ENCODE measurements around the gene IWS1. TPM values are rescaled to one million over a fixed set of nuclear protein-coding genes. Genes with fewer than 3 reads are reported as not detected.

The IWS1 gene
- polyA plus RNA-seq, 2 of the 4 experiments (the other 2 are of a cell fraction): 56.6 to 69.1 TPM

DNA sequence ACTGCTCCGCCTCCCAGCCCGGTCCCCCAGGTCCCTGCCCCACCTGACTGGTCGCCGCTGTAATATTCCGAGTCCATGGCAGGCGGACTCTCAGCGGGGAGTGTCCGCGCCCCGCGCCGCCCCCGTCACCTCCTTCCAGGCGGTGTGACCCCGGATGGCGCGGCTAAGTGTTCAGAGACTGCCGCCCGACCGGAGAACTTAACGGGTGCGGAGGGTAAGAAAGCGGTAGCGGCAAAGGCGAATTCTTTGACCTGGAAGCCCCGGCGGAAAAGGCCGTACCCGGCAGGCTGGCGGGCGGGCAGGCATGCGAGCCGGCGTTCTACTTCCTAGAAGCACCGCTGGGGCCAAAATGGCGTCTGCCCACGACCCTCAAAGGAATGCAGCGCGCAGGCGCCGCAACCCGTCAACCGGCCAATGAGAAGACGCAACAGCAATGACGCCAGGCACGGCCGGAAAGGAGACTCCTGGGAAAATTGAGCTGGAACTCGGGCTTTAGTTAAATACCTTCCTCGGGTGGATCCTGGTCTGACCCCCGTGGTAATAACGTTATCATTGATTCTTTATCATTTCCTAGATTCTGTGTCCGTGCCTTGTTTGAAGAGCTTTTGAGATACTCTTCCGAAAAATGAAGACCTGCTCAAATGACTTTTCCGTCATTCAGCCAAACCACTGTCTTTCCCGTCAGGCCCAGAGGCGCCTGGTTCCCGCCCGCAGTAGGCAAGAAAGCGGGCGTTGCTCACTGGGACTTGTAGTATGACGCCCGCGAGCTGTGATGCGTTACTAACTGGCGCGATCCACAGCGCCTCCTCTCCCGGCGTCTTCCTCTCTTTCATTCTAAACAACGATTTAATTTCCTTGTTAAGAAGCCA is at the start of gene IWS1 (continued):
- TF ChIP-seq HOXB13 (CRISPR knock-in tag; IDR thresholded peaks at IDR 0.05; ENCODE audit: low read depth): peak; percentile 77; the same call in 1 of the 2 replicates
- no peak for TF ChIP-seq CBX8 (IDR thresholded peaks at IDR 0.05)
- TF ChIP-seq HMGXB4 (CRISPR knock-in tag; IDR thresholded peaks at IDR 0.05; ENCODE audit: borderline replicate concordance): no peak
- TF ChIP-seq USF2 (IDR thresholded peaks at IDR 0.05): no peak
- TF ChIP-seq EHF (CRISPR knock-in tag; IDR thresholded peaks at IDR 0.05): 0 out of 2 replicates have a peak, but pooled peaks have one; percentile 62
- TF ChIP-seq, protein P1, sequence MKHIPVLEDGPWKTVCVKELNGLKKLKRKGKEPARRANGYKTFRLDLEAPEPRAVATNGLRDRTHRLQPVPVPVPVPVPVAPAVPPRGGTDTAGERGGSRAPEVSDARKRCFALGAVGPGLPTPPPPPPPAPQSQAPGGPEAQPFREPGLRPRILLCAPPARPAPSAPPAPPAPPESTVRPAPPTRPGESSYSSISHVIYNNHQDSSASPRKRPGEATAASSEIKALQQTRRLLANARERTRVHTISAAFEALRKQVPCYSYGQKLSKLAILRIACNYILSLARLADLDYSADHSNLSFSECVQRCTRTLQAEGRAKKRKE (CRISPR knock-in tag; IDR thresholded peaks at IDR 0.05; ENCODE audit: low read depth): peak; percentile 59; the same call in 1 of the 2 replicates
- TF ChIP-seq FOSL2 (IDR thresholded peaks at IDR 0.05): no peak
- TF ChIP-seq FOSL2 (CRISPR knock-in tag; IDR thresholded peaks at IDR 0.05): no peak
- no peak for TF ChIP-seq MAFK (IDR thresholded peaks at IDR 0.05; ENCODE audit: partially characterized antibody)
- TF ChIP-seq, protein P2, sequence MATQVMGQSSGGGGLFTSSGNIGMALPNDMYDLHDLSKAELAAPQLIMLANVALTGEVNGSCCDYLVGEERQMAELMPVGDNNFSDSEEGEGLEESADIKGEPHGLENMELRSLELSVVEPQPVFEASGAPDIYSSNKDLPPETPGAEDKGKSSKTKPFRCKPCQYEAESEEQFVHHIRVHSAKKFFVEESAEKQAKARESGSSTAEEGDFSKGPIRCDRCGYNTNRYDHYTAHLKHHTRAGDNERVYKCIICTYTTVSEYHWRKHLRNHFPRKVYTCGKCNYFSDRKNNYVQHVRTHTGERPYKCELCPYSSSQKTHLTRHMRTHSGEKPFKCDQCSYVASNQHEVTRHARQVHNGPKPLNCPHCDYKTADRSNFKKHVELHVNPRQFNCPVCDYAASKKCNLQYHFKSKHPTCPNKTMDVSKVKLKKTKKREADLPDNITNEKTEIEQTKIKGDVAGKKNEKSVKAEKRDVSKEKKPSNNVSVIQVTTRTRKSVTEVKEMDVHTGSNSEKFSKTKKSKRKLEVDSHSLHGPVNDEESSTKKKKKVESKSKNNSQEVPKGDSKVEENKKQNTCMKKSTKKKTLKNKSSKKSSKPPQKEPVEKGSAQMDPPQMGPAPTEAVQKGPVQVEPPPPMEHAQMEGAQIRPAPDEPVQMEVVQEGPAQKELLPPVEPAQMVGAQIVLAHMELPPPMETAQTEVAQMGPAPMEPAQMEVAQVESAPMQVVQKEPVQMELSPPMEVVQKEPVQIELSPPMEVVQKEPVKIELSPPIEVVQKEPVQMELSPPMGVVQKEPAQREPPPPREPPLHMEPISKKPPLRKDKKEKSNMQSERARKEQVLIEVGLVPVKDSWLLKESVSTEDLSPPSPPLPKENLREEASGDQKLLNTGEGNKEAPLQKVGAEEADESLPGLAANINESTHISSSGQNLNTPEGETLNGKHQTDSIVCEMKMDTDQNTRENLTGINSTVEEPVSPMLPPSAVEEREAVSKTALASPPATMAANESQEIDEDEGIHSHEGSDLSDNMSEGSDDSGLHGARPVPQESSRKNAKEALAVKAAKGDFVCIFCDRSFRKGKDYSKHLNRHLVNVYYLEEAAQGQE (IDR thresholded peaks at IDR 0.05): no peak
- peak; percentile 21; the same call in 1 of the 2 replicates for TF ChIP-seq MYC (IDR thresholded peaks at IDR 0.05; ENCODE audit: borderline replicate concordance, low read length)
- TF ChIP-seq EHMT2 (IDR thresholded peaks at IDR 0.05; ENCODE audit: low read depth): no peak
- no peak for TF ChIP-seq CEBPB (IDR thresholded peaks at IDR 0.05)
- no peak for TF ChIP-seq HEYL (CRISPR knock-in tag; IDR thresholded peaks at IDR 0.05)
- no peak for TF ChIP-seq ZSCAN20 (CRISPR knock-in tag; IDR thresholded peaks at IDR 0.05)
- TF ChIP-seq, protein P3, sequence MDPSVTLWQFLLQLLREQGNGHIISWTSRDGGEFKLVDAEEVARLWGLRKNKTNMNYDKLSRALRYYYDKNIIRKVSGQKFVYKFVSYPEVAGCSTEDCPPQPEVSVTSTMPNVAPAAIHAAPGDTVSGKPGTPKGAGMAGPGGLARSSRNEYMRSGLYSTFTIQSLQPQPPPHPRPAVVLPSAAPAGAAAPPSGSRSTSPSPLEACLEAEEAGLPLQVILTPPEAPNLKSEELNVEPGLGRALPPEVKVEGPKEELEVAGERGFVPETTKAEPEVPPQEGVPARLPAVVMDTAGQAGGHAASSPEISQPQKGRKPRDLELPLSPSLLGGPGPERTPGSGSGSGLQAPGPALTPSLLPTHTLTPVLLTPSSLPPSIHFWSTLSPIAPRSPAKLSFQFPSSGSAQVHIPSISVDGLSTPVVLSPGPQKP (IDR thresholded peaks at IDR 0.05; ENCODE audit: low read depth, low read length): no peak
- peak; percentile 91; the same call in 1 of the 2 replicates for TF ChIP-seq PHF8 (IDR thresholded peaks at IDR 0.05; ENCODE audit: borderline replicate concordance, low read depth)
- TF ChIP-seq NR3C1 (IDR thresholded peaks at IDR 0.05): no peak
- TF ChIP-seq, protein P4, sequence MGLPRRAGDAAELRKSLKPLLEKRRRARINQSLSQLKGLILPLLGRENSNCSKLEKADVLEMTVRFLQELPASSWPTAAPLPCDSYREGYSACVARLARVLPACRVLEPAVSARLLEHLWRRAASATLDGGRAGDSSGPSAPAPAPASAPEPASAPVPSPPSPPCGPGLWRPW (IDR thresholded peaks at IDR 0.05): no peak
- TF ChIP-seq NPAS2 (CRISPR knock-in tag; IDR thresholded peaks at IDR 0.05; ENCODE audit: borderline replicate concordance): no peak

Measured in A549 (cell line).